ENCODE data around the gene LEF1. TPM values are rescaled to one million over a fixed set of nuclear protein-coding genes. Genes with fewer than 3 reads are reported as not detected.

The LEF1 gene
- total and polyA plus RNA-seq, 2 donors (not counting 3 experiments of a cell fraction or from before 2014, with no cell fraction given) = 0.46 TPM; not detected in 1

DNA sequence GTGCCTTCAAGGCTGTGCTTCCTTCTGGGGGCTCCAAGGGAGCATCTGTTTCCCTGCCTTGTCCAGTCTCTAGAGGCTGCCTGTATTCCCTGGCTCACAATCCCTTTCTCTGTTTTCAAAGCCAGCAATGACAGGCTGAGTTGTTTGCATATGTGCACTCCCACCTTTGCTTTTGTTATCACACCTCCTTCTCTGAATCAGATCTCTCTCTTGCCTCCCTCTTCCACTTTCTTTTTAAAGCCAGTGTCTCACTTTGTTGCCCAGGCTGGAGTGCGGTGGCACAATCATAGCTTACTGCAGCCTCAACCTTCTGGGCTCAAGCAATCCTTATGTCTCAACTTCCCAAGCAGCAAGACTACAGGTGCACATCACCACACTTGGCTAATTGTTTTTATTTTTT lies 37.1 kb upstream of the LEF1 start:
- H3K79me2 ChIP-seq (ENCODE audit: control insufficient read depth, insufficient read depth, low read length) = no peaks in the 10 kb centered on the region
- dilution Hi-C loops (cut with MboI; ENCODE audit: extremely low pct_ligation_motif_present, low sequenced_read_pairs) (no loop called here), intact Hi-C loops (cut with micrococcal nuclease) (no loop called here)
- POLR2A ChIA-PET = no interaction called here
- FAIRE-seq = no peak
- no peak overlapping the region for H3K27ac ChIP-seq (ENCODE audit: insufficient read depth, low read depth, low read length)
- no peaks in the 10 kb centered on the region for H3K9me1 ChIP-seq (replicated peaks; ENCODE audit: control insufficient read depth, extremely low read depth, insufficient read depth, low read length)
- no peak overlapping the region for H2AFZ ChIP-seq (ENCODE audit: low read depth, low read length)
- H3K9ac ChIP-seq (replicated peaks; ENCODE audit: extremely low read depth, insufficient read depth, low read length) = no peak overlapping the region
- DNase-seq (ENCODE audit: low read depth, low spot score) = no peak
- no peak for TF ChIP-seq JUN (IDR thresholded peaks at IDR 0.05; ENCODE audit: borderline replicate concordance, insufficient read depth, insufficient read length, low read depth)
- TF ChIP-seq EZH2 (IDR thresholded peaks at IDR 0.05; ENCODE audit: borderline replicate concordance, low read depth, low read length, severe bottlenecking) = no peak
- TF ChIP-seq, protein P1, sequence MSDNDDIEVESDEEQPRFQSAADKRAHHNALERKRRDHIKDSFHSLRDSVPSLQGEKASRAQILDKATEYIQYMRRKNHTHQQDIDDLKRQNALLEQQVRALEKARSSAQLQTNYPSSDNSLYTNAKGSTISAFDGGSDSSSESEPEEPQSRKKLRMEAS (IDR thresholded peaks at IDR 0.05; ENCODE audit: insufficient read depth, insufficient read length) = no peak
- H3K36me3 ChIP-seq (ENCODE audit: control insufficient read depth in 2 of 2, extremely low read depth in 1 of 2, insufficient read depth in 2 of 2, low read length in 2 of 2) = no peaks in the 10 kb centered on the region
- no peak overlapping the region for H3K4me2 ChIP-seq (ENCODE audit: insufficient read depth, low read length)
- H3K4me3 ChIP-seq (replicated peaks in 1 of 3; ENCODE audit: insufficient read depth in 1 of 3, low read depth in 1 of 3, low read length in 3 of 3) = no peak overlapping the region
- no peaks in the 10 kb centered on the region for H3K9me3 ChIP-seq (replicated peaks; ENCODE audit: control insufficient read depth, insufficient read depth, low read length)
- no peaks in the 10 kb centered on the region for H4K20me1 ChIP-seq (replicated peaks; ENCODE audit: control insufficient read depth, extremely low read depth, insufficient read depth, low read length)
- CTCF ChIA-PET = no interaction called here
- H3K4me1 ChIP-seq (ENCODE audit: control insufficient read depth, extremely low read depth, insufficient read depth, low read length) = no peaks in the 10 kb centered on the region
- H3K27me3 ChIP-seq (ENCODE audit: control insufficient read depth in 2 of 2, insufficient read depth in 2 of 2, low read length in 2 of 2) = no peaks in the 10 kb centered on the region
- no TSS peak for BruUV-seq (replicated peaks)

DNA sequence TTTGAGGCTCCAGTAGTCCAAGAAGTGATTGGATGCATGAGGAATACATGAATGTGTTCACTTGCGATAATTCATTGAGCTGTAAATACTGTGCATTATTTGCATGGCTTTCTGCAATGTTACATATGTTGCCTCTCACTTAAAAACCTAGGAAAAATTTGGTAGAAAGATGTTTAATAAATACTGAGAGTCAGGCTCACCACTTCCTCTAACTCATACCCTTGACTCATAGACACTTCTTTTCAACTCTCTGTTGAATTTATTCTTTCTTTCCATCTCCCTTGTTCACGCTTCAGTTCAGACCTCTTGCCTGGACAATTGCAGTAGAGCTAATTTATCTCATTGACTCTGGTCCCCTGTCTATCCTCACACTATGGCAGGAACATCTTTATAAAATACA lies 35.8 kb upstream of the LEF1 start:
- ChIA-PET CTCF (no interaction called here), POLR2A (no interaction called here)
- H4K20me1 ChIP-seq (replicated peaks; ENCODE audit: control insufficient read depth, extremely low read depth, insufficient read depth, low read length) = no peaks in the 10 kb centered on the region
- dilution Hi-C loops (cut with MboI; ENCODE audit: extremely low pct_ligation_motif_present, low sequenced_read_pairs) (no loop called here), intact Hi-C loops (cut with micrococcal nuclease) (no loop called here)
- H3K9ac ChIP-seq (replicated peaks; ENCODE audit: extremely low read depth, insufficient read depth, low read length) = no peak overlapping the region
- no peak overlapping the region for H2AFZ ChIP-seq (ENCODE audit: low read depth, low read length)
- no peak overlapping the region for H3K4me2 ChIP-seq (ENCODE audit: insufficient read depth, low read length)
- no peak overlapping the region for H3K4me3 ChIP-seq (replicated peaks in 1 of 3; ENCODE audit: insufficient read depth in 1 of 3, low read depth in 1 of 3, low read length in 3 of 3)
- BruUV-seq (replicated peaks) = no TSS peak
- no peaks in the 10 kb centered on the region for H3K79me2 ChIP-seq (ENCODE audit: control insufficient read depth, insufficient read depth, low read length)
- H3K9me3 ChIP-seq (replicated peaks; ENCODE audit: control insufficient read depth, insufficient read depth, low read length) = no peaks in the 10 kb centered on the region
- H3K27ac ChIP-seq (ENCODE audit: insufficient read depth, low read depth, low read length) = no peak overlapping the region
- FAIRE-seq (no peak), DNase-seq (ENCODE audit: low read depth, low spot score) (no peak)
- H3K27me3 ChIP-seq (ENCODE audit: control insufficient read depth in 2 of 2, insufficient read depth in 2 of 2, low read length in 2 of 2) = no peaks in the 10 kb centered on the region
- no peaks in the 10 kb centered on the region for H3K36me3 ChIP-seq (ENCODE audit: control insufficient read depth in 2 of 2, extremely low read depth in 1 of 2, insufficient read depth in 2 of 2, low read length in 2 of 2)
- no peaks in the 10 kb centered on the region for H3K9me1 ChIP-seq (replicated peaks; ENCODE audit: control insufficient read depth, extremely low read depth, insufficient read depth, low read length)
- no peaks in the 10 kb centered on the region for H3K4me1 ChIP-seq (ENCODE audit: control insufficient read depth, extremely low read depth, insufficient read depth, low read length)
- TF ChIP-seq MYC (IDR thresholded peaks at IDR 0.05; ENCODE audit: low read depth, low read length) = no peak
- TF ChIP-seq JUN (IDR thresholded peaks at IDR 0.05; ENCODE audit: borderline replicate concordance, insufficient read depth, insufficient read length, low read depth) = no peak
- TF ChIP-seq EZH2 (IDR thresholded peaks at IDR 0.05; ENCODE audit: borderline replicate concordance, low read depth, low read length, severe bottlenecking) = no peak
- no peak for TF ChIP-seq CTCF (IDR thresholded peaks at IDR 0.05; ENCODE audit: extremely low read depth in 1 of 2, insufficient read depth in 1 of 2, low read depth in 1 of 2, low read length in 2 of 2)
- TF ChIP-seq POLR2A (IDR thresholded peaks at IDR 0.05; ENCODE audit: low read depth, low read length) = no peak
- TF ChIP-seq POLR2AphosphoS5 (IDR thresholded peaks at IDR 0.05; ENCODE audit: insufficient read depth, low read depth, low read length) = no peak

Data from endothelial cell of umbilical vein (primary cell).